Activated CD4-positive, alpha-beta T cell treated with anti-CD3 and anti-CD28 coated beads, Interleukin-2, amount 50 U/mL, for 4 hours (primary cell): ENCODE measurements around the gene PDGFRB.

ENCODE experiments used
- DNase-seq, 2 experiments: peaks; one replicate each; pipeline ENCODE4 v3.0.0-alpha.2; 2020

PDGFRB gene

GRCh38 chr5:150143350-150144245, 12.0 kb downstream of the PDGFRB start:
- DNase-seq: no peak

GRCh38 chr5:150142959-150143349, 12.7 kb downstream of the PDGFRB start:
- no peak for DNase-seq

- DNase-seq: no peak
These were observed 13.3 kb downstream of the PDGFRB start for GRCh38 chr5:150142185-150142958.

- DNase-seq: no peak
These were observed 14.0 kb downstream of the PDGFRB start for GRCh38 chr5:150141544-150142184.

- no peak for DNase-seq
These were observed 14.8 kb downstream of the PDGFRB start for GRCh38 chr5:150140830-150141229.

- DNase-seq: no peak
These were observed 16.3 kb downstream of the PDGFRB start for GRCh38 chr5:150139334-150139733.

GRCh38 chr5:150138551-150139265, 16.9 kb downstream of the PDGFRB start:
- no peak for DNase-seq

GRCh38 chr5:150137997-150138396, 17.6 kb downstream of the PDGFRB start:
- no peak for DNase-seq

GRCh38 chr5:150137168-150137957, 18.3 kb downstream of the PDGFRB start:
- DNase-seq: no peak

GRCh38 chr5:150136305-150137167, 19.1 kb downstream of the PDGFRB start:
- no peak for DNase-seq

- no peak for DNase-seq
These were observed 19.9 kb downstream of the PDGFRB start for GRCh38 chr5:150135557-150136304.

GRCh38 chr5:150134198-150134588, 21.5 kb downstream of the PDGFRB start:
- DNase-seq: no peak

- no peak for DNase-seq
These were observed 22.0 kb downstream of the PDGFRB start for GRCh38 chr5:150133581-150134197.

GRCh38 chr5:150132740-150133139, 22.9 kb downstream of the PDGFRB start:
- no peak for DNase-seq

GRCh38 chr5:150131978-150132694, 23.5 kb downstream of the PDGFRB start:
- no peak for DNase-seq

GRCh38 chr5:150131461-150131860, 24.2 kb downstream of the PDGFRB start:
- no peak for DNase-seq

GRCh38 chr5:150130493-150130922, 25.1 kb downstream of the PDGFRB start:
- no peak for DNase-seq

- DNase-seq: peak; percentile 9 to 19
These were observed 25.7 kb downstream of the PDGFRB start for GRCh38 chr5:150129813-150130492.
